HG03442 (cell line): Measurements from ENCODE around the gene C11orf42.
A peak's percentile ranks its signal among the peaks of the same experiment; 100 is the strongest.

Experiments
- ATAC-seq: cut with Tn5 transposase; IDR thresholded peaks from one replicate; pipeline ENCODE4 v1.9.1; 2021; ENCODE audit warnings: mild to moderate bottlenecking, moderate library complexity; ENCODE audit not compliant: unreplicated experiment

The C11orf42 gene

GRCh38 chr11:6251990-6252473 lies 46.7 kb downstream of the C11orf42 start:
- ATAC-seq = no peak

GRCh38 chr11:6253197-6253596 lies 47.8 kb downstream of the C11orf42 start:
- peak; percentile 83 for ATAC-seq

- no peak for ATAC-seq
Observed at GRCh38 chr11:6258141-6258540, 52.8 kb downstream of the C11orf42 start.

GRCh38 chr11:6258571-6259081 lies 53.3 kb downstream of the C11orf42 start:
- no peak for ATAC-seq

DNA sequence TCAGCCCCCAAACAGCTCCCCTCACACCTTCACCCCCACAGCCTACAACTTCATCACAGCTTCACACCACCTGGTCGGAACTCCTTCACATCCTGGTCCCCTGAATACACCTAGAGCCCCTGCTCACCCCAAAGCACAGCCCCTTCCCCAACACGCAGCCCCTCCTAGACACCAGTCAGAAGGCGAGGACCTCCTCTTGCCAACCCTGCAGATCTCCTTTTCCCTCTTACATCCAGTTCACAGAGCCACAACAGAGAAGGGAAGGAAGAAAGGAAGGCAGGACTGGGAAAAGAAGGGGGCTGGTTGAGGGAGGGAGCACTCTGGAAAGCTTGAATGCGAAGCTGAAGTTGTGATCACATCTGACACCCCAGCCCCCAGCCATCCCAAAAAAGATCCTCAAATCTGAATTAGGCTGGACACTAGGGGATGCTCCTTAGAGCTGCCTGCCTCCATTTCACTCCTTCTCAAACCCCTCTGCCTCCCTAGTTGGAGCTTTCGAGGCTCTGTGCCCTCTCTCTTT lies 54.9 kb downstream of the C11orf42 start:
- ATAC-seq = no peak
